RPMI7951 (cell line): ENCODE data around the gene CPLX1. TPM values are rescaled to one million over a fixed set of nuclear protein-coding genes. Genes with fewer than 3 reads are reported as not detected.
A peak's percentile ranks its signal among the peaks of the same experiment; 100 is the strongest.
"Not testable (repeated sequence)": the region's sequence is repeated elsewhere in the genome, so short reads cannot be mapped to it uniquely, and the experiment has no call there.

Source experiments
- DNase-seq: peaks from one replicate; pipeline ENCODE4 v3.0.0-alpha.2; 2012; ENCODE audit warnings: low read depth
- total RNA-seq: library from RNA; depleted of rRNA; stranded (reverse); fragments of >200 nt; shearing (Covaris generic); gene quantifications from 2 replicates; pipeline ENCODE4 v1.2.3, GENCODE V29; 2014

Gene CPLX1
- total RNA-seq, 1 experiment from 2014 or later: not detected

DNA sequence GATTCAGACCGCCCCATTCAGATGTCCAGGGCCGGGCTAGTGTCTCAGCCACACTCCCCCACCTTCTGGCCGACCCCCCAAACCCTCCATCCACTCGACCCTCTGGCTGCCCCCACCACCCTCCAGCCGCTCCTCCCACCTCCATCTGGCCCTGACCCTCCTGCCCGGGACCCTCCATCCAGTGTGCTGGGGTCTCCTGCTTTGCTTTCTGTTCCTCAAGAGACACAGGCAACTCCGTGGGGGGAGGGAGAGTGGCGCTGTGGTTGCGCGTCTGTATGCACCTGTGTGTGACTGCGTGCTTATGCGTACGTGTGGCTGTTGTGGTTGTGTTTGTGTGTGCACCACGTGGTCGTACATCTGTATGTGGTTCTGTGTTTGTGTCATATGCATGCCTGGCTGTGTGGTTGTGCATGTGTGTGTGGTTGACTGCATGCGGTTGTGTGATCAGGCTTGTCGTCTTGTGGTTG is 33.3 kb downstream of the CPLX1 start:
- DNase-seq: no peak

GRCh38 chr4:791898-792625 is 33.9 kb downstream of the CPLX1 start:
- DNase-seq: no peak

DNA sequence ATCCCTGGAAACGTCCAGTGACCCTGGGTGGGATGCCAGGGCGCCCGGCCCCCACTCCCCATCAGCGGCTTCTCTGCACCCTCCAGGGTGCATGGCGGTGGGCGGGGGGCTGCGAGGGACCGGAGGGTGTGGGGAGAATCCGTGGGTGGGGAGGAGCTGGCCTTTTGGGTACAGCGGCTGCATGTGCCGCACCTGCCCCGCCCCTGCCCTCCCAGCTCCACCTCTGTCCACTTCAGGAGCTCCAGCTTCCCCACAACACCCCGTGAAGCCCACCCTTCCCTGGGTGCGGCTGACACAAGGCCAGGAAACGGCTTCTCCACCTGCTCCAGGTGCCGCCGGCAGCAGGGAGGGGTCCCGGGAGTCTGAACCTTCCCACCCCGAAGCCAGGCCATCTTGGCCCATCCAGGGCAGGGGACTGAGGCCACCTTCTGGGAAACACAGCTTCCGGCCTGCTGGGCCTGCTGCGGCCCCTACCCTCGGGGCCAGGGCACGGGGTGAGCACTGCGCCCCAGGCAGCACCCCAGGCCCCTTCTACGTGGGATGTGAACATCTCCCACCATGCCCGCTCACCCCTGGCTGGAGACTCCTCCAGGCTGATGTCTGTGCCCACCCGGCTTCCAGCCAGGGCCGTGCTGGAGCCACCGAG is 34.6 kb downstream of the CPLX1 start:
- no peak for DNase-seq

DNA sequence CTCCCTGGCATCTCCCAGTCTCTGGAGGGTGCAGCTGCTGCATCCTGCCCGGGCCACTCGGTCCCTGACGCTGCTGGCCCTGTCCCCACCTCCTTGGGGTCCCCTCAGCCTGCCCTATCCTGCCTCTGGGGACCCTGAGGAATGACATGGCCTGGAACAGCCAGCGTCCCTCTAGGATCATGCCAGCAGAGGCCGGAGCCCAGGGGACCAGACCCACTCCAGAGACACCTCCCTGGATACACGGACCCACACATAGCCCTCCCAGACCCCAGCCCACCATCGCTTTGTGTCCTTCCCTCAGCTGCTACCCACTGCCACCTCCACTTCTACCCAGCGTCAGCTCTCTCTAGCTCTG is 35.5 kb downstream of the CPLX1 start:
- DNase-seq: no peak

DNA sequence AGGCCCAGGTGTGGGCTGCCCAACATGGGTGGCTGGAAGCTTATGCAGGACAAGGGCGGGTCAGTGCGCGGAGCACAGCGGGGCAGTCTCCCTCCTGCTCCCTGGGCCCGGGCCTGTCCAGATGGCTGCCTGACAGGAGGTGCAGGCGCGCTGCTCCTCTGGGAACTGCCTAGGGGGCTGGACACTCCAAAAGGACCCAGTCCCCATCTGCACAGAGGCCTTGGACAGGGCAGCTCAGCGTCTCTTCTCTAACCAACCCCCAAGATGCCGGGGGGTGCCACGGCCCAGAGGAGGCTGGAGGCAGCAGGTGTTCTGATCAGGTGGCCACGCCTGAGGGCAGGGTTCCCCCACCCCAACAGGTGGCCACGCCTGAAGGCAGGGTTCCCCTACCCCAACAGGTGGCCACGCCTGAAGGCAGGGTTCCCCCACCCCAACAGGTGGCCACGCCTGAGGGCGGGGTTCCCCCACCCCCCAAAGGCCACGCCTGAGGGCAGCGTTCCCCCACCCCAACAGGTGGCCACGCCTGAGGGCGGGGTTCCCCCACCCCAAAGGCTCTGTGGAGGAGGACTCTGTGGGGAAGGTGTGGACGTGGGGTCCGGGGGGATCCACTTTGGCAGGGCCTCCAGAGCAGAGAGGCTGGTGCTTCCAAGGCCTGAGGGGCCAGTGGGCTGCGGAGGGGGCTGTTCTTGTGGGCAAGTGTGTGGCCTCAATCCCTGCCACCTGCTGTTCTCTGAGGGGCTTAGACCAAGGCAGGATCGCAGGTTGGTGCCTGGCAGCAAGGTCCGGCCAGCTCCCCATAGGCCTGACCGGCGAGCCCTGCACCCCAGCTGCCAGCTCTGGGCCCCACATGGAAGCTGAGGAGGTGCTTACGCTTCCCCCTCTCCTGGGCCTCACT is 36.1 kb downstream of the CPLX1 start:
- no peak for DNase-seq

DNA sequence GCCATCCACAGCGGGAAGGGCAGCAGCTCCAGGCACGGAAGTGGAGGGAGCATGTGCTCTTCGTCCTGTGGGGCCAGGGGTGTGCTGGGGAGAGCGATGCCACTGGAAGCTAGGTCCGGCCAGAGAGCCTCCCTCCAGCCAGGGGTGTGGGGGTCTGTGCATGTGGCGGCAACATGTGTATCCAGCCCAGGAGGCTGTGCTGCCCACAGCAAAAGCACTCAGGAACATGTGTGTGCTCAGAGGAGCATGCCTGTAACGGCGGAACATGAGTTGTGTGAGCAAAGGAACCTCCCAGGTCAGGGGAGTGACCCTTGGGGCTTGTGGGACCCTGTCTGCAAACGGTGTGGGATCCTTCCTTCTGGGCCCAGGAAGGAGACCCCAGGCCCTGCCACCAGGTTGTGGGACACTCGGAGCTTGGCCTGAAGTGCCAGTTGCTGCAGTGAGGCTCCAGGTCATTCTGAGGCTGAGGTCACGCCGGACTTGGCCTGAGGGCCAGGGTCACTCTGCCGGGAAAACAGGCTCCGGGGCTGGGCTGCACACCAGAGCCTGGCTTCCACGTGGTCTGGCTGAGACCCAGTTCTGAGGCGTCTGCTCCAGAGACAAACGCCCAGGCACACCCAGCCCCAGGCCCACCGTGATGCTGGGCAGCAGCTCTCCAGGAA is 37.2 kb downstream of the CPLX1 start:
- no peak for DNase-seq

DNA sequence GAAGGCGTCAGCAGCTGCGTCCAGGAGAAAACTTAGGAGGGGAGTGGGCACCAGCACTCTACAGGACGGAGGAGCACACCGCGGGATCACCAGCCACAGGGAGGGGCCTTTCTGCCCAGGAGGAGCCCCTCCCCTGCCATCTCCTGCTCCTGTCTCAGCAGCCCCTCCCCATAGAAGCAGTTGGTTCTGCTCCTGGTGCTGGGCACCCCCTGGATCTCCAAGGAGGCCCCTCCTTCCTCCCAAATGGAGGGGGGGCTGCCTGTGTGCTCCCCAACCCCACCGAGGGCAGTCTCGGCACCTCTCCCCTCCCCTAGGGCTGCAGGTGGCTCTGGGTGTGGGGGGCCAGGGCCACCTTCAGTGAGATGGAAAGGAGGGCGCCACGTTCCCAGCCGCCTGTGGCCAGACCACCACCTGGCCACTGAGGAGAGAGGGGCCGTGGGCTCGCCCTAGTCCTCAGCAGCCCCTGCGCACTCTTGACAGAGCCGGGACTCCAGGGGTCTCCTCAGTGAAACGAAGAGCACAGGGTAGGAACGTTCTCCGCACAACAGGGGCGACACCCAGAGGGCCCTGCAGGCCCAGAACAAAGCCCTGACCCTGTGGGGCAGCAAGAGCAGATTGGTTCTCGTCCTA is 37.8 kb downstream of the CPLX1 start:
- DNase-seq: no peak

DNA sequence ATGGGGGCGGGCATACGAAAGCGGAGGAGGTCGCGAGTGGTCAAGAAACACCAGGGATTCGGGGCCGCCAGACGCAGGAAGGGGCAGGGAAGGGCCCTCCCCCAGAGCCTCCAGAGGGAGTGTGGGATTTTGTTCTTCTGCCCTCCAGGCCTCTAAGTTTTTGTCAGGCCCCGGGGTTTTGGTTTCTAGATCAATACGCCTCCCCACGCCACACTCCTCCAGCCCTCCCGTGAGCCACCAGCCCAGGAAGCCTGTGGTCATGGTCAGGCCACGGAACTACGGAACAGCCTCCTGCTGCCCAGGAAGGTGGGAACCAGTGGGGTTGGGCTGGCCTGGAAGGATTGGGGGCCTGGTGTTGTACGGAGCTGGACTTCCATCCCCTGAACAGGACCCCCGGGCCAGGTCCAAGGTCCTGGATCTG is 38.4 kb downstream of the CPLX1 start:
- no peak for DNase-seq

DNA sequence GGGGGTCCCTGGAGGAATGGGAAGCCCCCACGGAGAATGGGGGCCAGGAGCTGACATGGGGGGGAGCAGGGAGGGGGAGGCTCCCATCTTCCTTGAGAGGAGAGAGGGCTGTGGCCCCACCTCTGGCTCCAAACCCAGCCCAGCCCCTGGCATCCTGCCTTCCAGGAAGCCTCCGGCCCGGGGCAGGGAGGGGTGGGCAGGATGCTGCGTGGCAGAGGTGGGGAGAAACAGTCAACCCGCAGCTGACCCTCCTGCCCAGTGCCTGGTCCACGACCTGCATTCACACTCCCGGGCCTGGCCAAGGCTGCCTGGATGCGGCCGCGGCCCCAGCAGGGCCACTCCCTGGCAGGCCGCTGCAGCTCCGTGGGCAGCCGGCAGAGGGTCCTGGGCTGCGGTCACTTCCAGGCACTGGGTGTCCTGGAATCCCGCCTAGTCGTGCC is 39.0 kb downstream of the CPLX1 start:
- DNase-seq: no peak

GRCh38 chr4:786074-786741 is 39.7 kb downstream of the CPLX1 start:
- no peak for DNase-seq

- no peak for DNase-seq
Observed at GRCh38 chr4:785332-786073, 40.4 kb downstream of the CPLX1 start.

GRCh38 chr4:784401-785331 is 41.3 kb downstream of the CPLX1 start:
- DNase-seq: no peak

DNA sequence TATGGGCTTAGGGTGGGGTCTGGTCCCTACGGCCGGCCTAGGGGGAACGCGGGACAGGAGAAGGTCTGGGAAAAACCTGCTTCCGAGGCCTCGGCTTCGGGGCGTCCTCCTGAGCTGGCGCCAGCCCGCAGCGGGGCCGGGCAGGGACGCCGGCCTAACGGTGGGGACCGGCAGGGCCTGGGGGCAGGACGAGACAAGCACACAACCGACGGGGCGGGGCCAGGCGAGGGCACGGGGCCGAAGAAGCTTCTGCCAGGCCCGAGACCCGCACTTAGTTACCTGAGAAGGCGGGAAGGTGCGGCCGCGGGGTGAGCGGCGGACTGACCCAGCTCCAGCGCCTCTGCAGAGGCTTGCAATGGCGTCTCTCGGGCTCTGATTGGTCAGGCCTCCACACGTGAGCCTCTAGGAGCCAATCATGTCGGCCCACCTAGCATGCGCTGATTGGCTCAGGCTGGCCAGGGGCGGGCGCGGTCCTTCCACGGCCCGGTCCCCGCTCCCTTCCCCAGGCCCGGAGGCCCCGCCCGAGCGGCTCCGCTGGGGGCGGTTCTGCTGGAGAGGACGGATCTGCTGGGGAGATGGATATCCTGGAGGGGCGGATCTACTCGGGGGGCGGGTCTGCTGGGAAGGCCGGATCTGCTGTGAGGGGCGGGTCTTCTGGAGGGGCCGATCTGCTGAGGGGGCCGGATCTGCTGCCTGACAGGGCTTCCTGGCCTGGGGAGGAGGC is 44.3 kb downstream of the CPLX1 start:
- peak; percentile 97 for DNase-seq

- peak; percentile 52 for DNase-seq
Observed at GRCh38 chr4:780716-781492, 45.0 kb downstream of the CPLX1 start.

DNA sequence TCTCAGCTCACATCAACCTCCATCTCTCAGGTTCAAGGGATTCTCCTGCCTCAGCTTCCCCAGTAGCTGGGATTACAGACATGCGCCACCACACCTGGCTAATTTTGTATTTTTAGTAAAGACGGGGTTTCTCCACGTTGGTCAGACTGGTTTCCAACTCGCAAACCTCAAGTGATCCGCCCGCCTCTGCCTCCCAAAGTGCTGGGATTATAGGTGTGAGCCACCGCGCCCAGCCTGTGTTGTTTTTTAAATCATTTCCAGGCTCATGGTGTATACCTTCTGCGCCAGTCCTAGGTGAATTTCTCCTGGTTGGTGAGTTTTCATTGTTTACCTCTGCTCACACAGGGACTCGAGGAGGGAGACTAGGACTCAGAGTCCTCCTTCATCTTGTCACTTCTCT is 45.7 kb downstream of the CPLX1 start:
- DNase-seq: not testable (repeated sequence)

- no peak for DNase-seq
Observed at GRCh38 chr4:779555-779954, 46.4 kb downstream of the CPLX1 start.

GRCh38 chr4:777520-778262 is 48.2 kb downstream of the CPLX1 start:
- DNase-seq: no peak
